Neural cell (in vitro differentiated cells): Measurements from ENCODE around the gene CSMD2.

Experiments
- CTCF ChIP-seq: fragments of 450-650 bp; IDR thresholded peaks from 2 replicates; pipeline ENCODE4 v1.5.1; 2014; ENCODE audit warnings: antibody characterized with exemption, mild to moderate bottlenecking, moderate library complexity; ENCODE audit not compliant: poor library complexity, severe bottlenecking
- EP300 ChIP-seq: fragments of 450-650 bp; conservative IDR thresholded peaks from 2 replicates; pipeline ENCODE4 v1.6.1; 2014; ENCODE audit warnings: antibody characterized with exemption, mild to moderate bottlenecking, moderate library complexity; ENCODE audit not compliant: poor library complexity, severe bottlenecking
- EZH2 ChIP-seq: fragments of 200-600, 300-800 bp; shearing (Covaris generic), sonication (generic); IDR thresholded peaks from 2 replicates; pipeline ENCODE4 v1.6.1; 2014; ENCODE audit warnings: antibody characterized with exemption, low read length, borderline replicate concordance, mild to moderate bottlenecking; ENCODE audit not compliant: insufficient read depth, poor library complexity, severe bottlenecking
- SMC3 ChIP-seq: fragments of 450-650 bp; conservative IDR thresholded peaks from 2 replicates; pipeline ENCODE4 v1.6.1; 2014; ENCODE audit warnings: antibody characterized with exemption, mild to moderate bottlenecking, moderate library complexity; ENCODE audit not compliant: poor library complexity

GRCh38 chr1:33468967-33469366, 696.1 kb downstream of the CSMD2 start:
- TF ChIP-seq CTCF (no peak), EZH2 (no peak), EP300 (no peak), SMC3 (no peak)
